Measurements from ENCODE around the gene SLC25A10. TPM values are rescaled to one million over a fixed set of nuclear protein-coding genes. Genes with fewer than 3 reads are reported as not detected.

SLC25A10 gene
- total and polyA plus RNA-seq, 7 experiments from 2014 or later: 3.4 to 27.4 (median 5.2) TPM

Small RNA genes within 50 kb of the gene (microRNA-seq; reads per million reads assigned to microRNA genes)
- not detected for gene MIR6786 (ENCODE audit: borderline microRNAs expressed)

Other genes with a start within 250 kb of the SLC25A10 start
- 1,000 to 10,000 TPM in 4 of 5 experiments, 100 to 1,000 TPM in 1; 971 to 4,639 (median 1,185) TPM for gene ACTG1, start 199.5 kb upstream of the SLC25A10 start, total RNA-seq
- gene ACTG1, start 199.5 kb upstream of the SLC25A10 start, polyA plus RNA-seq: 1,000 to 10,000 TPM; 1,098 to 1,433 TPM
- gene FSCN2, start 183.9 kb upstream of the SLC25A10 start, total RNA-seq: 1 to 10 TPM in 2 of 5 experiments, under 1 TPM in 3; 0.56 to 1.6 (median 0.70) TPM
- gene FSCN2, start 183.9 kb upstream of the SLC25A10 start, polyA plus RNA-seq: not detected
- 10 to 100 TPM; 28.8 to 57.0 (median 43.6) TPM for gene FAAP100, start 159.9 kb upstream of the SLC25A10 start, total RNA-seq
- 10 to 100 TPM in 1 of 2 donors, 1 to 10 TPM in 1; 9.0 to 20.1 TPM for gene FAAP100, start 159.9 kb upstream of the SLC25A10 start, polyA plus RNA-seq
- 100 to 1,000 TPM in 2 of 5 experiments, 10 to 100 TPM in 3; 77.7 to 125 (median 93.6) TPM for gene NPLOC4, start 75.2 kb upstream of the SLC25A10 start, total RNA-seq
- gene NPLOC4, start 75.2 kb upstream of the SLC25A10 start, polyA plus RNA-seq: 10 to 100 TPM; 47.8 to 68.6 TPM
- gene TSPAN10, start 75.1 kb upstream of the SLC25A10 start, total RNA-seq: 1 to 10 TPM in 2 of 5 experiments, under 1 TPM in 3; 0.32 to 1.9 (median 0.51) TPM
- under 1 TPM; 0.33 to 0.98 TPM for gene TSPAN10, start 75.1 kb upstream of the SLC25A10 start, polyA plus RNA-seq
- gene PDE6G, start 55.7 kb upstream of the SLC25A10 start, total RNA-seq: 10 to 100 TPM in 1 of 5 experiments, 1 to 10 TPM in 4; 1.0 to 28.0 (median 1.9) TPM
- 1 to 10 TPM; 2.0 to 2.6 TPM for gene PDE6G, start 55.7 kb upstream of the SLC25A10 start, polyA plus RNA-seq
- 10 to 100 TPM; 35.9 to 61.9 (median 47.5) TPM for gene OXLD1, start 45.7 kb upstream of the SLC25A10 start, total RNA-seq
- gene OXLD1, start 45.7 kb upstream of the SLC25A10 start, polyA plus RNA-seq: 100 to 1,000 TPM; 108 to 123 TPM
- gene CCDC137, start 45.5 kb upstream of the SLC25A10 start, total RNA-seq: 10 to 100 TPM; 16.3 to 33.5 (median 27.1) TPM
- 10 to 100 TPM; 10.0 to 26.0 TPM for gene CCDC137, start 45.5 kb upstream of the SLC25A10 start, polyA plus RNA-seq
- gene ARL16, start 28.5 kb upstream of the SLC25A10 start, total RNA-seq: 10 to 100 TPM; 12.0 to 30.6 (median 30.1) TPM
- gene ARL16, start 28.5 kb upstream of the SLC25A10 start, polyA plus RNA-seq: 10 to 100 TPM; 33.6 to 35.3 TPM
- gene HGS, start 28.3 kb upstream of the SLC25A10 start, total RNA-seq: 100 to 1,000 TPM; 108 to 174 (median 153) TPM
- gene HGS, start 28.3 kb upstream of the SLC25A10 start, polyA plus RNA-seq: 10 to 100 TPM; 19.8 to 40.3 TPM
- 10 to 100 TPM; 21.3 to 83.8 (median 26.6) TPM for gene MRPL12, start 8.9 kb upstream of the SLC25A10 start, total RNA-seq
- gene MRPL12, start 8.9 kb upstream of the SLC25A10 start, polyA plus RNA-seq: 10 to 100 TPM; 46.3 to 51.7 TPM
- not detected for gene GCGR, start 91.9 kb downstream of the SLC25A10 start, total RNA-seq
- not detected for gene GCGR, start 91.9 kb downstream of the SLC25A10 start, polyA plus RNA-seq
- 10 to 100 TPM; 41.1 to 65.3 (median 53.1) TPM for gene MCRIP1, start 121.0 kb downstream of the SLC25A10 start, total RNA-seq
- 10 to 100 TPM; 44.5 to 59.0 TPM for gene MCRIP1, start 121.0 kb downstream of the SLC25A10 start, polyA plus RNA-seq
- gene PPP1R27, start 122.8 kb downstream of the SLC25A10 start, total RNA-seq: not detected
- gene PPP1R27, start 122.8 kb downstream of the SLC25A10 start, polyA plus RNA-seq: under 1 TPM in 1 of 2 donors, not detected in 1; 0.13 TPM
- 100 to 1,000 TPM; 188 to 568 (median 304) TPM for gene P4HB, start 148.3 kb downstream of the SLC25A10 start, total RNA-seq
- gene P4HB, start 148.3 kb downstream of the SLC25A10 start, polyA plus RNA-seq: 100 to 1,000 TPM; 161 to 224 TPM
- gene ARHGDIA, start 159.1 kb downstream of the SLC25A10 start, total RNA-seq: 100 to 1,000 TPM; 308 to 671 (median 465) TPM
- gene ARHGDIA, start 159.1 kb downstream of the SLC25A10 start, polyA plus RNA-seq: 100 to 1,000 TPM in 1 of 2 donors, 10 to 100 TPM in 1; 66.5 to 140 TPM
- 100 to 1,000 TPM in 1 of 5 experiments, 10 to 100 TPM in 4; 38.3 to 159 (median 83.2) TPM for gene ALYREF, start 179.3 kb downstream of the SLC25A10 start, total RNA-seq
- 10 to 100 TPM; 28.5 to 31.5 TPM for gene ALYREF, start 179.3 kb downstream of the SLC25A10 start, polyA plus RNA-seq
- gene ANAPC11, start 179.4 kb downstream of the SLC25A10 start, total RNA-seq: 100 to 1,000 TPM in 1 of 5 experiments, 10 to 100 TPM in 4; 30.8 to 106 (median 40.5) TPM
- 100 to 1,000 TPM; 245 to 278 TPM for gene ANAPC11, start 179.4 kb downstream of the SLC25A10 start, polyA plus RNA-seq
- gene NPB, start 190.0 kb downstream of the SLC25A10 start, total RNA-seq: under 1 TPM in 4 of 5 experiments, not detected in 1; 0.29 to 0.59 (median 0.54) TPM
- gene NPB, start 190.0 kb downstream of the SLC25A10 start, polyA plus RNA-seq: under 1 TPM in 1 of 2 donors, not detected in 1; 0.20 TPM
- 10 to 100 TPM; 17.5 to 43.6 (median 35.2) TPM for gene PCYT2, start 199.1 kb downstream of the SLC25A10 start, total RNA-seq
- 10 to 100 TPM; 22.4 to 27.0 TPM for gene PCYT2, start 199.1 kb downstream of the SLC25A10 start, polyA plus RNA-seq
- gene SIRT7, start 205.9 kb downstream of the SLC25A10 start, total RNA-seq: 10 to 100 TPM; 56.0 to 81.4 (median 69.7) TPM
- gene SIRT7, start 205.9 kb downstream of the SLC25A10 start, polyA plus RNA-seq: 10 to 100 TPM; 21.6 to 38.7 TPM
- 10 to 100 TPM; 12.9 to 28.1 (median 18.1) TPM for gene MAFG, start 215.5 kb downstream of the SLC25A10 start, total RNA-seq
- gene MAFG, start 215.5 kb downstream of the SLC25A10 start, polyA plus RNA-seq: 1 to 10 TPM; 2.4 to 2.6 TPM
- gene PYCR1, start 225.0 kb downstream of the SLC25A10 start, total RNA-seq: 10 to 100 TPM in 1 of 5 experiments, 1 to 10 TPM in 4; 1.8 to 31.1 (median 2.3) TPM
- gene PYCR1, start 225.0 kb downstream of the SLC25A10 start, polyA plus RNA-seq: 1 to 10 TPM; 4.2 to 4.5 TPM
- gene MYADML2, start 234.9 kb downstream of the SLC25A10 start, total RNA-seq: not detected
- not detected for gene MYADML2, start 234.9 kb downstream of the SLC25A10 start, polyA plus RNA-seq
- gene NOTUM, start 248.9 kb downstream of the SLC25A10 start, total RNA-seq: under 1 TPM in 1 of 5 experiments, not detected in 4; 0.82 TPM
- gene NOTUM, start 248.9 kb downstream of the SLC25A10 start, polyA plus RNA-seq: under 1 TPM in 1 of 2 donors, not detected in 1; 0.35 TPM

All from naive thymus-derived CD4-positive, alpha-beta T cell (primary cell).